ENCODE measurements around the gene GRIA3. TPM values are rescaled to one million over a fixed set of nuclear protein-coding genes. Genes with fewer than 3 reads are reported as not detected.

The GRIA3 gene
- total RNA-seq, 2 donors from 2014 or later: 0.34 to 0.90 TPM

GRCh38 chrX:123210252-123210651 lies 26.2 kb downstream of the GRIA3 start:
- DNase-seq (no peak), ATAC-seq (no peak)
- Mint-ChIP-seq H3K27ac (no peak overlapping the region), H3K4me3 (no peak overlapping the region), H3K36me3 (ENCODE audit: low read depth) (no peaks in the 10 kb centered on the region), H3K27me3 (no peaks in the 10 kb centered on the region), H3K4me1 (no peaks in the 10 kb centered on the region)
- no peaks in the 10 kb centered on the region for H3K9me3 ChIP-seq (ENCODE audit: control insufficient read depth, low read length, poor library complexity, severe bottlenecking)

DNA sequence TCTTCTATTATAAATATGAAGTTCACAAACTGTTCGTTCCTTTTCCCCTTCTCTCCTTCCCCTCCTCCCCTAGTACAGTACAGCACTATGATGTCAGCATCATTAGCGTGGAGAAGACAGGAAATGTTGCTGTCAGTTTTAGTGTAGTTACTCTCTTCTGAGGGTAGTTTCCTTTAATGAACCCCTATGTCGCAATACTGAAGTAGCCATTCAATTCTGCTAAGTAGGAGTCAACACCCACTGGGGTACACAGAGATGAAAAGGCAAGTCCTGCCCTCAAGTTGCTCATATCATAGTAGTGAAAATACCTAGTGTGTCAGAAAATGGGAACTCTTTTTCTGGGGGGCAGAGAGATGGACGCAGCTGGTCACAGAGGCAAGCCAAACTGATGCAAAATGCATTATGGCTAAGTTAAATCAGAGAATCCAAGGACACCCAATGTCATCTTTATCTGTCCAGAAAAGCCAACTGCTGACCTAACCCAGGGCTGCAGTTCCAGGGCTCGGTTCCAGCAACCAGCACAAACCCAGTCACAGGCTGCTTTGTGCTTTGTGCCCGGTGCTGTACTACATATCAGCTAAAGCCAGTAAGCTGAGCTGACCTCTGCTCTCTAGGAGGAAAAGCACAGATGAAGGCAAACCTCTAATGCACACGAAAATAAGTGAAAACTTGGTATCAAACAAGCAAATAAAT lies 31.5 kb downstream of the GRIA3 start:
- ATAC-seq: no peak
- H3K36me3 Mint-ChIP-seq (ENCODE audit: low read depth): no peaks in the 10 kb centered on the region
- H3K27me3 Mint-ChIP-seq: no peaks in the 10 kb centered on the region
- no peaks in the 10 kb centered on the region for H3K4me1 Mint-ChIP-seq
- no peak overlapping the region for H3K4me3 Mint-ChIP-seq
- no peak for DNase-seq
- H3K27ac Mint-ChIP-seq: no peak overlapping the region
- H3K9me3 ChIP-seq (ENCODE audit: control insufficient read depth, low read length, poor library complexity, severe bottlenecking): no peaks in the 10 kb centered on the region

DNA sequence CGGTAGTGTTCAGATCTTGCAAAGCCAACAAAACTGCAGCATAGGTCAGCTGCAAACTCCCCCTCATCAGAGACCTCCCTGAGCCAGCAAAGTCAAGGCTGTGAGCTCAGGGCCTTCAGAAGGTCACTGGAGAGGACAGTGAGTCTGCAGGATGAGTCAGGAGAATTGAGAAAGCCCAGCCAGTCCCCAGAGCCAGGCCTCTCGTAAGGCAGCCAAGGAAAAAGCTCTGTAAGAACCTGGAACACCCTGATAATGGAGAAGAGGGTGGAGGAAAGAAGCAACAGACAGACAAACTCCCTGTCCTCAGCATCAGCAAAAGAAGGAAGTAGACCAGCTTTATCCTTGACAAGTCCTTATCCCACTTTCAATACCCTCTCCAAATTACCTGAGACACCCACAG lies 33.0 kb downstream of the GRIA3 start:
- DNase-seq (no peak), ATAC-seq (no peak)
- no peaks in the 10 kb centered on the region for H3K9me3 ChIP-seq (ENCODE audit: control insufficient read depth, low read length, poor library complexity, severe bottlenecking)
- no peaks in the 10 kb centered on the region for H3K36me3 Mint-ChIP-seq (ENCODE audit: low read depth)
- H3K4me1 Mint-ChIP-seq: no peaks in the 10 kb centered on the region
- no peak overlapping the region for H3K4me3 Mint-ChIP-seq
- H3K27me3 Mint-ChIP-seq: no peaks in the 10 kb centered on the region
- H3K27ac Mint-ChIP-seq: no peak overlapping the region

GRCh38 chrX:123217728-123218127 lies 33.6 kb downstream of the GRIA3 start:
- Mint-ChIP-seq H3K27ac (no peak overlapping the region), H3K4me1 (no peaks in the 10 kb centered on the region), H3K4me3 (no peak overlapping the region), H3K27me3 (no peaks in the 10 kb centered on the region), H3K36me3 (ENCODE audit: low read depth) (no peaks in the 10 kb centered on the region)
- ATAC-seq (no peak), DNase-seq (no peak)
- H3K9me3 ChIP-seq (ENCODE audit: control insufficient read depth, low read length, poor library complexity, severe bottlenecking): no peaks in the 10 kb centered on the region

DNA sequence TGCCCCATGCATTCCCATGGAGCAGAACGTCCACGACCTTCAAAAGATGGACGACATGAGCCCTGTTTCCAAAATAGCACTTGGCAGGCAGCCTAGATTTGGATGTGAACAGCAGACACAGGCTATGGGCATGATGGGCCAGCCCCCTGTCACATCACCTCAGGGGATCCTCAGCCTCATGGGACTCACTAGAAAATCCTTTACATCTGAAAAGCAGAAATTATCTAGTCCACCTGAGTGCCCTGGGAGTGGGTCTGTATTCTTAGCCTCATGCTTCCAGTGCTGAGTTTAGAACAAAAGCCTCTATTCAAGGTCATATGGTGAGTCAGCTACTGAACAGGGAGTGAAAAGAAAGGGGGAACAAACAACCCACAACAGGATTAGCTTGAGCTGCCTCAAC lies 35.8 kb downstream of the GRIA3 start:
- Mint-ChIP-seq H3K27ac (no peak overlapping the region), H3K36me3 (ENCODE audit: low read depth) (no peaks in the 10 kb centered on the region), H3K4me3 (no peak overlapping the region), H3K4me1 (no peaks in the 10 kb centered on the region), H3K27me3 (no peaks in the 10 kb centered on the region)
- DNase-seq (no peak), ATAC-seq (no peak)
- H3K9me3 ChIP-seq (ENCODE audit: control insufficient read depth, low read length, poor library complexity, severe bottlenecking): no peaks in the 10 kb centered on the region

DNA sequence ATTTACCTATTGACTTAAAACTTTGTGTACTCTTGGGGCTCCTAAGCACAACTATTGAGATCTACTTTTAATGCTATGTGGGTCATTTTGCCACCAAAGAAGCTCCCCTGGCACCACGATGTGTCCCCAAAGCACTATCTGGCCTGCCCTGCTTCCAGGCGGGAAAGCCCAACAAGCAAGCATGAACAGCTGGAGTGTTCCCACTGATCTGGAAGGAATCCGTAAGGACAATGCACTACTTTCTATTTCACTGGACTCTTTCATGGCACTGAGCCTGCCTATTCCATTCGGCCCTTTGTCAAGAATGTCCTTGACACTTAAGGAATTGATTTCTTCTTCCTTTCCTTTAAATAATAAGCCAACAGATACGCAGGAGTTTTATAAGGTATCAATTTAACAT lies 38.8 kb downstream of the GRIA3 start:
- no peak overlapping the region for H3K27ac Mint-ChIP-seq
- no peaks in the 10 kb centered on the region for H3K27me3 Mint-ChIP-seq
- ATAC-seq (no peak), DNase-seq (no peak)
- H3K9me3 ChIP-seq (ENCODE audit: control insufficient read depth, low read length, poor library complexity, severe bottlenecking): no peaks in the 10 kb centered on the region
- no peak overlapping the region for H3K4me3 Mint-ChIP-seq
- H3K36me3 Mint-ChIP-seq (ENCODE audit: low read depth): no peaks in the 10 kb centered on the region
- H3K4me1 Mint-ChIP-seq: no peaks in the 10 kb centered on the region

DNA sequence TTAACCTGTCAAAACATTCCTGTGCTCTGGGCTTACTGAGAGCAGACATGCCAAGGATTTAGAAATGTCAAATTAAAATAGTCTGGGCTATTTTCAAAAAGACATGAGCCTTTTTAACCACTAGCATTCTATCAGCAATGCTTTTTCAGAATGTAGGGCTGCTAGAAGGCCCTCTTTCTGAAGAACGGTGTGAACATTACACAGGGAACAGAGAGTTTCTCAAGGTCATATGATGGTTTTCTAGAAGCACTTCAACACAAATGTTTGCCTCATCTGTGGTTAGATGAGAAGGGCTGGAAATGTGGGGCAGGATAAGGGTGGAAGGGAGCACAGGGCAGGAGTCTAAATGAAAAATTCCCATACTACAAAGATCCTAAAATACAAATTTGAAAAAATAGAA lies 39.3 kb downstream of the GRIA3 start:
- H3K9me3 ChIP-seq (ENCODE audit: control insufficient read depth, low read length, poor library complexity, severe bottlenecking): no peaks in the 10 kb centered on the region

DNA sequence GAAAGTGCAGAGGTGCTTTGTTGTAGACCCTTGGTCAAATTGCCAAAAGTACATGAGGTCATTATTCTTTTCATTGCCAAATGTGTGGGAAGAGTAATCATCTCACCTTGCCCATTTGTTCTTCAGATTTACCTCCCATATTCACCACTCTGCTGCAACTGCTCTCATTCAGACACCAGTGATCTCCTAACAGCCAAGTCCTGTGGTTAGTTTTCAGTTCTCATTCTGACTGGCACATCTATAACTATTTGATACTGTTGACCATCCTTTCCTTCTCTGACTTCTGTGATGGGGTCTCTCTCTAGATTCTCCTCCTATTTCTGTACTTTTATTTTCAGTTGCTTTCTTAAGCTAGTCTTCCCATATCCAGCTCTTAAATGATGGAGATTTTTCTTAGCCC lies 39.8 kb downstream of the GRIA3 start:
- DNase-seq (no peak), ATAC-seq (no peak)
- Mint-ChIP-seq H3K27ac (no peak overlapping the region), H3K36me3 (ENCODE audit: low read depth) (no peaks in the 10 kb centered on the region), H3K4me3 (no peak overlapping the region), H3K4me1 (no peaks in the 10 kb centered on the region), H3K27me3 (no peaks in the 10 kb centered on the region)
- no peaks in the 10 kb centered on the region for H3K9me3 ChIP-seq (ENCODE audit: control insufficient read depth, low read length, poor library complexity, severe bottlenecking)

More for the DNA sequence above, 39.3 kb downstream of the GRIA3 start:
- no peaks in the 10 kb centered on the region for H3K4me1 Mint-ChIP-seq
- no peak overlapping the region for H3K27ac Mint-ChIP-seq
- H3K36me3 Mint-ChIP-seq (ENCODE audit: low read depth): no peaks in the 10 kb centered on the region
- no peaks in the 10 kb centered on the region for H3K27me3 Mint-ChIP-seq
- DNase-seq: no peak
- H3K4me3 Mint-ChIP-seq: no peak overlapping the region
- ATAC-seq: no peak

DNA sequence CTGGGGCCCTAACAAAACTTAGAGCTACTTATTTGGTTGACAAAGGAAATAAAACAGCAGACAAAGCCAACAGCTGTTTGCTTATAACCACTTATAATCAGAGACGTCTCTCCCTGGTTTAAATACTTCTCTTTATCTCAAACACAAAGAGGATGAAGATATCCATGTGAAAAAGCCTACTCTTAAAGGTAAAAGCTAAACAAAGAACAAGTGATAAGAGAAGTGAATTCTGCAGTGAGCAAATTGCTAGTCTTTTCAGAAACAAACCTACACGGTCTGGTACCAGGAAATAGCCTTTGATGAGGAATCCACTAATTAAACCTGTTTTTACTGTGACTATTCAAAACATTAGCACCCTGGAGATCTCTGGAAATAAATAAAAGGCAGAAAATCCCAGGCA lies 46.7 kb downstream of the GRIA3 start:
- Mint-ChIP-seq H3K4me1 (no peaks in the 10 kb centered on the region), H3K36me3 (ENCODE audit: low read depth) (no peaks in the 10 kb centered on the region), H3K27me3 (no peaks in the 10 kb centered on the region), H3K27ac (no peak overlapping the region), H3K4me3 (no peak overlapping the region)
- ATAC-seq: no peak
- no peak for DNase-seq
- H3K9me3 ChIP-seq (ENCODE audit: control insufficient read depth, low read length, poor library complexity, severe bottlenecking): no peaks in the 10 kb centered on the region

GRCh38 chrX:123236859-123237258 lies 52.8 kb downstream of the GRIA3 start:
- ATAC-seq: no peak
- Mint-ChIP-seq H3K36me3 (ENCODE audit: low read depth) (no peaks in the 10 kb centered on the region), H3K27ac (no peak overlapping the region)

DNA sequence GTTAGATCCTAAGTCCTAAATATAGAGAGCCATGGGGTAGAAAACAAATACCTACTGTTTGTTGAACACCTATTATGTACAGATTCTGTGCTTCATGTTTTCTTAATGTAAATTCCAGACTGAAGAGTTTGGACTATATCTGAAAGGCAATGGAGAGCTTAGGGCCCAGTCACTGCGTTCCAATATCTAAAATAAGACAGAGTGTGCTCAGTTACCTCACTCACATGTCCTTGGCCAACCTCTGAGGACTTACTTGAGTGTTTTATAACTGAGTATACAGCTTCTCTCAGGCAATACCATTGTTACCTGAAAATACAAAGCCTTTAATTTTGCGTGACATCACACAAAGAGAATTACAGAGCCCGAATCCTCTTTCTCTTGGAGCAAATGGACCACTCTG lies 53.2 kb downstream of the GRIA3 start:
- DNase-seq (no peak), ATAC-seq (no peak)
- no peak overlapping the region for H3K27ac Mint-ChIP-seq
- H3K9me3 ChIP-seq (ENCODE audit: control insufficient read depth, low read length, poor library complexity, severe bottlenecking): no peaks in the 10 kb centered on the region
- no peaks in the 10 kb centered on the region for H3K36me3 Mint-ChIP-seq (ENCODE audit: low read depth)
- H3K4me3 Mint-ChIP-seq: no peak overlapping the region
- no peaks in the 10 kb centered on the region for H3K4me1 Mint-ChIP-seq
- H3K27me3 Mint-ChIP-seq: no peaks in the 10 kb centered on the region

More at GRCh38 chrX:123236859-123237258, 52.8 kb downstream of the GRIA3 start:
- H3K4me3 Mint-ChIP-seq: no peak overlapping the region
- H3K9me3 ChIP-seq (ENCODE audit: control insufficient read depth, low read length, poor library complexity, severe bottlenecking): no peaks in the 10 kb centered on the region
- no peak for DNase-seq
- no peaks in the 10 kb centered on the region for H3K4me1 Mint-ChIP-seq
- H3K27me3 Mint-ChIP-seq: no peaks in the 10 kb centered on the region

DNA sequence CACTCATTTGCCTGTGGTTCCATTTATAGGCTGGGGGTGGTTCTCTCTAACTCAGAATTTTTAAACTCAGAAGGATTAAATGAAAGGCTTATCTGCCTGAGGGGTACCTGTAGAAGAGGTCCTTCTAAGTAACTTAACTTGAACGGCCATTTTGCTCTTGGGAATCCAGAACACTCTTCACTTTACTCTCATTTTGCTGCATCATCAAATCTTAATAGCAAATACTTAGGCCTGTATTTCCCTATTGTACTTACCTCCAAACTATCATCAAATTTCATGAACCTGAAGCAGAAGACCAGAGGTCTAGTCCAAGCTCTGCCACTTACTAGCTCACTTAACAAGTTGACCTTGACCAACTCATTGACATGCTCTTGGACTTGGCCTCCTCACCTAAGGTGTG lies 70.4 kb downstream of the GRIA3 start:
- H3K36me3 Mint-ChIP-seq (ENCODE audit: low read depth): no peaks in the 10 kb centered on the region
- DNase-seq (no peak), ATAC-seq (no peak)
- H3K27me3 Mint-ChIP-seq: no peaks in the 10 kb centered on the region
- H3K4me3 Mint-ChIP-seq: no peak overlapping the region
- H3K4me1 Mint-ChIP-seq: no peaks in the 10 kb centered on the region
- H3K27ac Mint-ChIP-seq: no peak overlapping the region
- H3K9me3 ChIP-seq (ENCODE audit: control insufficient read depth, low read length, poor library complexity, severe bottlenecking): no peaks in the 10 kb centered on the region

GRCh38 chrX:123256378-123256777 lies 72.3 kb downstream of the GRIA3 start:
- H3K4me1 Mint-ChIP-seq: no peaks in the 10 kb centered on the region
- H3K36me3 Mint-ChIP-seq (ENCODE audit: low read depth): no peaks in the 10 kb centered on the region
- no peaks in the 10 kb centered on the region for H3K27me3 Mint-ChIP-seq
- H3K9me3 ChIP-seq (ENCODE audit: control insufficient read depth, low read length, poor library complexity, severe bottlenecking): no peaks in the 10 kb centered on the region
- no peak for DNase-seq
- ATAC-seq: no peak
- no peak overlapping the region for H3K4me3 Mint-ChIP-seq
- H3K27ac Mint-ChIP-seq: no peak overlapping the region

- no peaks in the 10 kb centered on the region for H3K4me1 Mint-ChIP-seq
- ATAC-seq: no peak
- H3K9me3 ChIP-seq (ENCODE audit: control insufficient read depth, low read length, poor library complexity, severe bottlenecking): peaks cover 3% of the 10 kb centered on the region
- DNase-seq: no peak
- H3K27me3 Mint-ChIP-seq: no peaks in the 10 kb centered on the region
- H3K4me3 Mint-ChIP-seq: no peak overlapping the region
- no peak overlapping the region for H3K27ac Mint-ChIP-seq
- no peaks in the 10 kb centered on the region for H3K36me3 Mint-ChIP-seq (ENCODE audit: low read depth)
Observed at GRCh38 chrX:123260920-123261418, 76.9 kb downstream of the GRIA3 start.
